GM18951 (cell line): Measurements from ENCODE around the gene SLC22A31.

Experiments used
- POLR2A ChIP-seq: IDR thresholded peaks from 4 replicates; pipeline ENCODE4 v1.6.1; 2011; ENCODE audit warnings: mild to moderate bottlenecking; ENCODE audit not compliant: insufficient read length, insufficient read depth; ENCODE audit errors: extremely low read depth
- in situ Hi-C: fragments of 300-500 bp; cut with MboI; formaldehyde crosslinking; loops from one replicate; pipeline ENCODE4 v1.12.0; 2022; ENCODE audit warnings: low sequenced_read_pairs, mixed read lengths, inconsistent platforms; ENCODE audit not compliant: unreplicated experiment

Gene SLC22A31

GRCh38 chr16:89149386-89149785 is 51.0 kb downstream of the SLC22A31 start:
- in situ Hi-C loops: no loop called here
- no peak for TF ChIP-seq POLR2A

GRCh38 chr16:89147085-89147817 is 53.1 kb downstream of the SLC22A31 start:
- in situ Hi-C loops: no loop called here
- TF ChIP-seq POLR2A: no peak

GRCh38 chr16:89146211-89147005 is 53.9 kb downstream of the SLC22A31 start:
- no peak for TF ChIP-seq POLR2A
- in situ Hi-C loops: no loop called here
